ENCODE measurements around the gene MRPL55.

- TF ChIP-seq CTCF (conservative IDR thresholded peaks at IDR 0.05; ENCODE audit: low read depth, low read length) (no peak), EZH2 (IDR thresholded peaks at IDR 0.05; ENCODE audit: borderline replicate concordance, low read depth, low read length, poor library complexity, severe bottlenecking) (no peak)
These were observed 9.8 kb downstream of the MRPL55 start for GRCh38 chr1:228099331-228099732.

All from A673 (cell line).